ENCODE results near the gene CDR2. TPM values are rescaled to one million over a fixed set of nuclear protein-coding genes. Genes with fewer than 3 reads are reported as not detected.
A peak's percentile ranks its signal among the peaks of the same experiment; 100 is the strongest.

The CDR2 gene
- 59.0 and 76.7 TPM in 2 replicates for total RNA-seq (2016; rRNA removed; fragmentation: Illumina TruSeq; extraction: Trizol)
- total RNA-seq (2016; cell fraction: cytosol; rRNA removed; fragmentation: Illumina TruSeq; extraction: Trizol; ENCODE audit: low read depth), result 20.7 and 23.8 TPM in 2 replicates
- 60.0 and 73.9 TPM in 2 replicates for total RNA-seq (2016; cell fraction: insoluble cytoplasmic fraction; rRNA removed; fragmentation: Illumina TruSeq; extraction: Trizol)
- total RNA-seq (2016; cell fraction: membrane; rRNA removed; fragmentation: Illumina TruSeq; extraction: Trizol), result 44.0 and 46.8 TPM in 2 replicates
- 34.8 and 41.9 TPM in 2 replicates for total RNA-seq (2016; cell fraction: nucleus; rRNA removed; fragmentation: Illumina TruSeq; extraction: Trizol)
- 67.5 and 78.9 TPM in 2 replicates for polyA plus RNA-seq (2011; rRNA removed)
- 60.0 and 71.4 TPM in 2 replicates for polyA plus RNA-seq (2011; cell fraction: cytosol; rRNA removed)
- polyA plus RNA-seq (2011; cell fraction: nucleus; rRNA removed), result 32.2 and 35.4 TPM in 2 replicates
- polyA plus RNA-seq (2012), result 42.9 and 53.6 TPM in 2 replicates
- polyA plus RNA-seq (2016; cell fraction: cytosol; fragmentation: Illumina TruSeq; extraction: Trizol; ENCODE audit: low read depth), result 9.2 and 11.4 TPM in 2 replicates
- polyA plus RNA-seq (2016; cell fraction: insoluble cytoplasmic fraction; fragmentation: Illumina TruSeq; extraction: Trizol; ENCODE audit: low read depth), result 89.8 and 91.4 TPM in 2 replicates
- polyA plus RNA-seq (2016; cell fraction: membrane; fragmentation: Illumina TruSeq; extraction: Trizol; ENCODE audit: low read depth), result 27.9 and 34.0 TPM in 2 replicates
- polyA plus RNA-seq (2016; cell fraction: nucleus; fragmentation: Illumina TruSeq; extraction: Trizol; ENCODE audit: insufficient read depth, low read depth), result 73.8 and 74.1 TPM in 2 replicates
- 12.4 and 45.2 TPM in 2 replicates for polyA minus RNA-seq (2011; rRNA and poly(A)+ RNA removed; ENCODE audit: low replicate concordance)
- 55.0 and 56.7 TPM in 2 replicates for polyA minus RNA-seq (2011; cell fraction: cytosol; rRNA and poly(A)+ RNA removed)
- polyA minus RNA-seq (2011; cell fraction: nucleus; rRNA and poly(A)+ RNA removed), result 52.0 and 54.7 TPM in 2 replicates
- Bru-seq, nascent RNA, result percentile 97 among the genes with signal in this experiment
- percentile 94 among the genes with signal in this experiment for BruChase-seq, experiment 1, labeled RNA remaining after a 6-hour chase
- BruChase-seq, experiment 2, labeled RNA remaining after a 2-hour chase, result percentile 98 among the genes with signal in this experiment
- long read RNA-seq, experiment 1, partial matches to known transcripts, result 3 of 14 reads
- long read RNA-seq, experiment 1, other reads (novel, unspliced or antisense), result 9 of 14 reads
- long read RNA-seq, experiment 2, transcript CDR2-201 (5 exons, 2,702 nt), result major isoform, 81 of 137 reads
- long read RNA-seq, experiment 2, partial matches to known transcripts, result 9 of 137 reads
- long read RNA-seq, experiment 2, other reads (novel, unspliced or antisense), result 46 of 137 reads

- FAIRE-seq (no peak), ATAC-seq (peak; percentile 93), DNase-seq (ENCODE audit: low spot score) (peak; percentile 98)
- H3K79me2 ChIP-seq (ENCODE audit: insufficient read depth, low read length), result peaks cover 49% of the 10 kb centered on the region
- no peaks in the 10 kb centered on the region for H3K36me3 ChIP-seq (replicated peaks in 1 of 2; ENCODE audit: control insufficient read depth in 1 of 2, insufficient read depth in 2 of 2, low read length in 2 of 2)
- intact Hi-C loops (cut with micrococcal nuclease; ENCODE audit: unreplicated experiment), result loop anchor here (5.0 kb wide), 2 partner anchors 52 to 177 kb away; no protein-coding TSS in a partner anchor
- in situ Hi-C loops (cut with HindIII; ENCODE audit: extremely low pct_ligation_motif_present, low pct_unique_long_range_greater_than_20kb), result loop anchor here (10.0 kb wide), 1 partner anchor 60 kb away; no protein-coding TSS in a partner anchor
- no peaks in the 10 kb centered on the region for H3K9me3 ChIP-seq (ENCODE audit: low read length)
- CTCF ChIA-PET (ENCODE audit: low intra/inter-chr PET ratio, low total read pairs), result no interaction called here
- peak within 1 kb of the TSS; percentile 96 for H3K9ac ChIP-seq (ENCODE audit: insufficient read depth, low read depth, low read length)
- POLR2A ChIA-PET, result interaction anchor here (0.6 to 2.5 kb wide), 12 partner anchors 14 to 1163 kb away, joined by 3 to 27 read pairs (median 4); no protein-coding TSS in a partner anchor
- H3K4me1 ChIP-seq (ENCODE audit: insufficient read depth, low read length), result peaks cover 52% of the 10 kb centered on the region
- H3K4me2 ChIP-seq (ENCODE audit: low read depth, low read length), result peak within 1 kb of the TSS; percentile 97
- H4K20me1 ChIP-seq (ENCODE audit: insufficient read depth, low read length), result peaks cover 10% of the 10 kb centered on the region
- no peaks in the 10 kb centered on the region; a peak in 1 of 5 replicates for H3K27me3 ChIP-seq (ENCODE audit: control insufficient read depth in 1 of 2, insufficient read depth in 2 of 2, low read length in 2 of 2)
- BruUV-seq (replicated peaks), result no TSS peak
- peak within 1 kb of the TSS; percentile 16 for H2AFZ ChIP-seq (ENCODE audit: low read length)
- under 1% methylated on average over 89 of the region's 96 CpGs for WGBS (ENCODE audit: low lambda C conversion rate)
- peak within 1 kb of the TSS; percentile 85 for H3K27ac ChIP-seq (ENCODE audit: extremely low read length, insufficient read depth, low read length)
- H3K4me3 ChIP-seq (replicated peaks in 1 of 3; ENCODE audit: insufficient read depth in 1 of 3, low read depth in 2 of 3, low read length in 3 of 3), result peak within 1 kb of the TSS; percentile 81 to 98 (median 87)
- TF ChIP-seq BRCA1 (CRISPR knock-in tag; IDR thresholded peaks at IDR 0.05), result peak; percentile 92
- TF ChIP-seq ZNF143 (CRISPR knock-in tag; IDR thresholded peaks at IDR 0.05), result peak; percentile 65
- TF ChIP-seq GATA4 (IDR thresholded peaks at IDR 0.05; ENCODE audit: borderline replicate concordance, low read depth), result peak; percentile 68
- no peak for TF ChIP-seq ZNF18 (CRISPR knock-in tag; IDR thresholded peaks at IDR 0.05; ENCODE audit: insufficient replicate concordance)
- TF ChIP-seq NPAS2 (CRISPR knock-in tag; IDR thresholded peaks at IDR 0.05; ENCODE audit: borderline replicate concordance), result no peak
- TF ChIP-seq MTF2 (CRISPR knock-in tag; IDR thresholded peaks at IDR 0.05; ENCODE audit: borderline replicate concordance), result no peak
- TF ChIP-seq ZNF572 (CRISPR knock-in tag; IDR thresholded peaks at IDR 0.05), result no peak
- TF ChIP-seq ZNF121 (CRISPR knock-in tag; IDR thresholded peaks at IDR 0.05), result no peak
- no peak; the same call in 1 of the 2 replicates for TF ChIP-seq ZC3H13 (CRISPR knock-in tag; IDR thresholded peaks at IDR 0.05)
- TF ChIP-seq SCMH1 (CRISPR knock-in tag; IDR thresholded peaks at IDR 0.05; ENCODE audit: borderline replicate concordance), result no peak
Measured at GRCh38 chr16:22374311-22375116, at the start of gene CDR2. Gene CDR2, minus strand, starts transcription at chr16:22374619. Its CDS starts 310 bp downstream, at chr16:22374309.

Data from HepG2 (cell line).